HG03196 (cell line): ENCODE results near the gene BCL2.
"Not testable (repeated sequence)": the region's sequence is repeated elsewhere in the genome, so short reads cannot be mapped to it uniquely, and the experiment has no call there.

Experiments used
- ATAC-seq: cut with Tn5 transposase; IDR thresholded peaks from one replicate; pipeline ENCODE4 v1.9.1; 2021; ENCODE audit not compliant: unreplicated experiment

The BCL2 gene

DNA sequence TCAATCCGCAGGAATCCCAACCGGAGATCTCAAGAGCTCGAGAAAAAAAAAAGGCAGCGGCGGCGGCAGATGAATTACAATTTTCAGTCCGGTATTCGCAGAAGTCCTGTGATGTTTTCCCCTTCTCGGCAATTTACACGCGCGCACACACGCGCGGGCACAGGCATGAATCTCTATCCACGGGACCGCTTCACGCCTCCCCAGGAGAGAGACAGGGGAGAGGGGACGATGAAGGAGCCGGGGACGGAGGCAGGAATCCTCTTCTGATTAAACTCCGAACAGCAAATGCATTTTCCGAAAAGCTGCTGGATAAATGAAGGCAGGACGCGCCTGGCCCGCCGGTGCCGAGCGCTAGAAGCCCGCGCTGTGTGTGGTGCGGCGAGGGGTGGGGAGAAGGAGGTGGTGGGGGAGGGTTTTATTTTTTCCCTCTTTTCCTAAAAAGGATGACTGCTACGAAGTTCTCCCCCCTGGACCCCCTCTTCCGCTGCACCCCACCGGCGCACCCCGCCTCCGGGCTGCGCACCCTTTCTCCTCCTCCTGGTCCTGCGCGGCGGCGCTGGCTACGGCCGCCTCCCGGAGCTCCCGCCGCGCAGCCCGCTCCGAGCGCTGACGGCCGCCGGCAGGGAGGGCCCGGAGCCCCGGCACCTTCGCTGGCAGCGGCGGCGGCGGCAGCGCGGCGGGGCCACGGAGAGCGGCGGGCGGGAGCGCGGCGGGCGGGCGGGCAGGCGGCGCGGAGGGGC, at the start of gene BCL2:
Gene BCL2 (minus strand): TSS at position 387 of the 740 bp plus-strand sequence.
- ATAC-seq: no peak

- ATAC-seq: no peak
Measured at GRCh38 chr18:63368611-63369010, 49.0 kb upstream of the BCL2 start.

DNA sequence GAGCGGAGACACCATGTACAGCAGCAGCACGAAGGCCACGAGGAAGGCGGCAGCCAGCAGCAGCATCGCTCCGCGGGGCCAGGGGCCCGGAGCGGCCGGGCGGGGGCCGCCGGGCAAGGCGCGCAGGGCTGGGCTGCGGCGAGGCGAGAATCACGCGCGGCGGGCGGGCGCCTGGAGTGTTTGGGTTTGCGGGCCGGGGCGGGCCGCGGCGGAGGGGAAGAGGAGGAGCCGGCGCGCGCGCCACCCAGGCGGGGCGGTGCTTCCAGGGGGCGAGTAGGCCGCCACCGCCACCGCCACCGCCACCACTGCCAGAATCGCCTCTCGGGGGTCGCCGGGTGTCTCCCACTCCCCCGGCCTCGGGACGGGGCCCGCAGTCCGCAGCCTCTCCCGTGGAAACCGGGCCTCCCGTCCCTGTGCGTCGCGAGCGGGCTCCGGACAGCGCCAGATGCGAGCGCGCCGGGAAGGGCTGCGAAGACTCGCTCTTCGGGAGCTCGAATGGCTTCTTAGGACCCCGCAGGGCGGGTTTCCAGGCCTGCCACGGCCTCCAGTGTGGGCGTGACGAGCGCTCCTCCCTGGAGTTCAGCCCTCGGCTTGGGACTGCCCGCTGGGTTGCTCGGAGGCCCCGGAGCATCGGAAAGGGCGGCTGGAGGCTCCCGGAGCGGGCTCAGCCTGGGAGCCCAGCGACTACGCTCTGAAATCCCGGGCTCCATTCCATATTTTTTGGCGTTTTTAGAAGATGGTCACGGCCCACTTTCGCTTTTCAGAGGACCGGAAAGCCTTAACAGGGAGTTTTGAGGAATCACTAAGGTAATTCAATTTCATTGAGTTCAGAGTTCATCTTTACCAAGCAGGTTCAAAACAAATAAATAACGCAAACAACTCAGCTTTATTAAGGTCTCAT, 47.7 kb upstream of the BCL2 start, which contains the start of gene KDSR:
Gene KDSR (minus strand): TSS at position 154 of the 901 bp plus-strand sequence. CDS start 88 bp downstream, at position 66.
- peak; percentile 90 for ATAC-seq

DNA sequence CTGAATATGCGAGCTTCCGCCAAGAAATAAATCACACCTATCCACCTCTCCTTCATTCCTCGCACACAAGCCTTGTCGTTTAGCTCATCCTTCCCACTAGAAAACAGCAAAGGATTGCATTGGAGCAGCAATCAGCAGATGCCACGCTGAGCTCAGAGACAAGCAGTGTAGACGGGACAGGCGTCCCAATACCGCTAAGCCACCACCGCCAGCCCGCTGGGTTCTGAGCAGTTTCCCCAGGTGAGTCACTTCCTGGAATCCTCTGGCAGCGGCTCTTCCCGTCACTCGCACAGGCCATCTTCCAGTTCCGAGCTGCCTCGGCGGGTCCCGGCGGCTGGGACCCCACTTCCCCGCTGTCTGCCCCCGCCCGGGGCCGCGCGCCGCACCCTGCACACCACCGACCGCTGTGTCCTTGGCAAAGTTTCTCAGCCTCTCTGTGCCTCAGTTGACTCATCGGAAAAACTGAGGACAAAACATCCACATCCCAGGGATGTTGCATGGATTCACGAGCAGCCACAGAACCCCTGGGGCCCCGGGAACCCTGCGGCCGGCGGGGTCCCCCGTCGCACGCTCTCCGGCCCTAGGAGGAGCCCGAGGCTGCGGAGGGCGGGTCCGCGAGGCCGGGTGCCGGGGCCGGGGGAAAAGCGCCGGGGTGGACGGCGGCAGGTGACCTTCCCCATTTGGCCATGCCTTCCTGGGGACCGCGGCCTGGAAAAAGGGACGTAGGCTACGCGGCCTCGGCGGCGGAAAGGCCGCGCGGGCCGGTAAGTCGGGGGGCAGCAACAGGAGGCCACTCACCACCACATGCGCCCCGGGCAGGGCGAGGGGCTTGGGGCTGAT, 46.9 kb upstream of the BCL2 start:
- peak; percentile 22 for ATAC-seq

DNA sequence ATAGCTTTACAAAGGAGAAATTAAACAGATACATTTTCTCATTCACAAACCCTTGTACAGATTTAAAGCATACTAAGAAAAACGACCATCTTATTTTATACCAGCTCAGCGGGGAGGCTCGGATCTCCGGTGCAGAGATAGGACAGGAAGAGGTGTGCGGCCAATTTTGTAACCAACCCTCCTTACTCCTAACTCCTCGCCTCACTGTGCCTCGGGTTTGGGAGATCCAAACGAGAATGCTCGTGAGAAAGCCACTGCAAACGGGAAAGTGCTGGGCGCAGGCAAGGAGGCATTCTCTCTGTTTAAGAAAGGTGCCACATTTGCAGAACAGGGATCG, 46.3 kb upstream of the BCL2 start:
- ATAC-seq: no peak

- ATAC-seq: no peak
Measured at GRCh38 chr18:63363951-63364350, 44.4 kb upstream of the BCL2 start.

GRCh38 chr18:63363420-63363819, 43.9 kb upstream of the BCL2 start:
- not testable (repeated sequence) for ATAC-seq

GRCh38 chr18:63356272-63356896, 36.8 kb upstream of the BCL2 start:
- ATAC-seq: no peak

DNA sequence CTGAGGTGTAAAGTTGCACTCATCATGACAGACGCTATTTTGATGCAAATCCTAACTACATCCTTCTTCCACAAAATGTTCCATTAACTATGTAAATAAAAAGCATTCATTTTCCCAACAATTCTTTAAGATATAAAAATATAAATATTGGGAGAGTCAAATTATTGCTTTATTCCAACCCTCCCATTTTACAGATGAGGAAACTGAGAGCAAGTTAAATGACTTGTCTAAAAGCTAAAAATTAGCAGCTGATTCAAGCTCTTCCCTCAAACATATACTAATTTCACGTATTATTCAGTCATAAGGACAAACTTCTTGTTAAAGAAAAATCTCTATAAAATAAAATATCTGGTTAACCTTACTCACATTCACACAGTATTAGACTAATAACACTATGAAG, 30.7 kb upstream of the BCL2 start:
- ATAC-seq: no peak

- no peak for ATAC-seq
Measured at GRCh38 chr18:63348508-63349136, 29.1 kb upstream of the BCL2 start.

- no peak for ATAC-seq
Measured at GRCh38 chr18:63346480-63347183, 27.1 kb upstream of the BCL2 start.

- no peak for ATAC-seq
Measured at GRCh38 chr18:63346031-63346430, 26.5 kb upstream of the BCL2 start.

GRCh38 chr18:63344918-63345317, 25.3 kb upstream of the BCL2 start:
- no peak for ATAC-seq

GRCh38 chr18:63344263-63344662, 24.7 kb upstream of the BCL2 start:
- ATAC-seq: no peak

GRCh38 chr18:63342206-63342605, 22.6 kb upstream of the BCL2 start:
- ATAC-seq: no peak

DNA sequence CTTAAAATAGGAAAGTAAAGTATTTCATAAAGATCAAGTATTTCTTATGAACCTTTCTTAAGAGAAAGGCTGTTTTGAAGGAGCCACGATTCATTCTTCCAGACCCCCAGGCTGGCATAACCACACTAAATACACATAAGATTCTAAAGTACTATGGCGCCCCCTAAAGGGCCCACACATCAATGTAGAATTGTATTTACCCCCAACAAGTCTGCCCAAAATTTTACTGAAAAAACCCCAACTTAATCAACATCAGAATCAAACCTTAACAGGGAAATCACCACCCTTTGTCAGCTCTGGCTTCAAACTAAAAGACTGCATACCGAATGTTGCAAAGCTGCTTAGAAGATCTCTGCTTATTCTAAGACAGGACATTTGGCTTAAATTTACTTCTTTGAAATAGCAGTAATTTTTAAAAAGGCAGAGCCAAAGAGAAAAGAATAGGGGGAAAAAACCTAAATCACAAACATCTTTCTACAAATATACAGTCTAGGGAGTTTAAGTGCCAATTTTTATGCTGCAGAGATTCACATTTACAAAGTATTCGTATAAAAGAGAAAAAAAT, 20.4 kb upstream of the BCL2 start:
- ATAC-seq: no peak

GRCh38 chr18:63336366-63337099, 17.0 kb upstream of the BCL2 start:
- no peak for ATAC-seq

GRCh38 chr18:63331105-63331504, 11.5 kb upstream of the BCL2 start:
- no peak for ATAC-seq
